ENCODE data around the gene LRRC23. TPM values are rescaled to one million over a fixed set of nuclear protein-coding genes. Genes with fewer than 3 reads are reported as not detected.

The LRRC23 gene
- total RNA-seq, 4 donors from 2014 or later, result 8.8 to 16.6 (median 13.6) TPM

DNA sequence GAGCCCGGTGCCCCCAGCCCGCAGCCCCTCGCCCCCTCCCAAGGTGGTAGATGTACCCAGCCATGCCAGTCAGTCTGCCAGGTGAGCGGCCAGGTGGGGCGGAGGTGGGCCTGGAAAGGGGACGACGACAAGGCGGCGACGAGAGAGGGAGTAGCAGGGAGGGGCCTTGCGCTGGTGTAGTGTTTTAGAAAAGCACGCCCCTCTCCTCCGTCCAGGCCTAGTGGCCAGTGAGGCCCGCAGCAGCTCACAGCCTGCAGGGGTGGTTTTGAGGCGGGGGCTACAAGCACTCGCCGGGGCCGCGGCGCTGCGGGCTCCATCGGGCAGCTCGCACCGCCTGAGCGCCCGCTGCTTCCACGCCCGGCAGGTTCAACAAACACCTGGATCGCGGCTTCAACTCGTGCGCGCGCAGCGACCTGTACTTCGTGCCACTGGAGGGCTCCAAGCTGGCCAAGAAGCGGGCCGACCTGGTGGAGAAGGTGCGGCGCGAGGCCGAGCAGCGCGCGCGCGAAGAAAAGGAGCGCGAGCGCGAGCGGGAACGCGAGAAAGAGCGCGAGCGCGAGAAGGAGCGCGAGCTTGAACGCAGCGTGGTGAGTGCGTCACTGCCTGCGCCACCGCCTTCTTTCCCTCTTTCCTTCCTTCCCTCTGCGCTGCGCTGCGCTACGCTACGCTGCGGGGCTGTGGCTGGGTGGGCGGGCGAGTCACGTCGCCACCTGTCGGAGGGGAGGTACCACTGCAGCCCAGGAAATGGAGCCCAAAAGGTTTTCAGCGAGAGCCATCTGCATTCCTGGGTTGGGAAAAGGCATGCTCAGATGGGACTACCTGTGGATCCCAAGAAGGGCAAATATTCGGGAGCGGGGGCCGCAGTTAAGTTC is 33.1 kb downstream of the LRRC23 start:
- peak overlapping the region; percentile 82 to 96 (median 91) for H3K27ac ChIP-seq
- peaks cover 0 to 71% of the 10 kb centered on the region in 2 donors for H3K36me3 ChIP-seq
- H3K9me3 ChIP-seq, result no peaks in the 10 kb centered on the region
- peaks cover 0 to 97% (median 37%) of the 10 kb centered on the region in 3 donors for H3K4me1 ChIP-seq
- ATAC-seq, result peak; percentile 93
- no peak for TF ChIP-seq EP300 (IDR thresholded peaks at IDR 0.05)
- TF ChIP-seq, protein P1, sequence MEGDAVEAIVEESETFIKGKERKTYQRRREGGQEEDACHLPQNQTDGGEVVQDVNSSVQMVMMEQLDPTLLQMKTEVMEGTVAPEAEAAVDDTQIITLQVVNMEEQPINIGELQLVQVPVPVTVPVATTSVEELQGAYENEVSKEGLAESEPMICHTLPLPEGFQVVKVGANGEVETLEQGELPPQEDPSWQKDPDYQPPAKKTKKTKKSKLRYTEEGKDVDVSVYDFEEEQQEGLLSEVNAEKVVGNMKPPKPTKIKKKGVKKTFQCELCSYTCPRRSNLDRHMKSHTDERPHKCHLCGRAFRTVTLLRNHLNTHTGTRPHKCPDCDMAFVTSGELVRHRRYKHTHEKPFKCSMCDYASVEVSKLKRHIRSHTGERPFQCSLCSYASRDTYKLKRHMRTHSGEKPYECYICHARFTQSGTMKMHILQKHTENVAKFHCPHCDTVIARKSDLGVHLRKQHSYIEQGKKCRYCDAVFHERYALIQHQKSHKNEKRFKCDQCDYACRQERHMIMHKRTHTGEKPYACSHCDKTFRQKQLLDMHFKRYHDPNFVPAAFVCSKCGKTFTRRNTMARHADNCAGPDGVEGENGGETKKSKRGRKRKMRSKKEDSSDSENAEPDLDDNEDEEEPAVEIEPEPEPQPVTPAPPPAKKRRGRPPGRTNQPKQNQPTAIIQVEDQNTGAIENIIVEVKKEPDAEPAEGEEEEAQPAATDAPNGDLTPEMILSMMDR (IDR thresholded peaks at IDR 0.05), result peak in 3 of 4 experiments; percentile 94 to 97 (median 97)
- TF ChIP-seq POLR2AphosphoS5 (IDR thresholded peaks at IDR 0.05), result peak; percentile 99
- TF ChIP-seq POLR2A (IDR thresholded peaks at IDR 0.05), result peak; percentile 70 to 76
- 0% methylated on average over 18 to 20 of the region's 80 CpGs for WGBS, 2 donors (ENCODE audit: low coverage in 1 of 2)
- H3K4me3 ChIP-seq, result peak overlapping the region; percentile 38 to 73
- H3K27me3 ChIP-seq, result no peaks in the 10 kb centered on the region

DNA sequence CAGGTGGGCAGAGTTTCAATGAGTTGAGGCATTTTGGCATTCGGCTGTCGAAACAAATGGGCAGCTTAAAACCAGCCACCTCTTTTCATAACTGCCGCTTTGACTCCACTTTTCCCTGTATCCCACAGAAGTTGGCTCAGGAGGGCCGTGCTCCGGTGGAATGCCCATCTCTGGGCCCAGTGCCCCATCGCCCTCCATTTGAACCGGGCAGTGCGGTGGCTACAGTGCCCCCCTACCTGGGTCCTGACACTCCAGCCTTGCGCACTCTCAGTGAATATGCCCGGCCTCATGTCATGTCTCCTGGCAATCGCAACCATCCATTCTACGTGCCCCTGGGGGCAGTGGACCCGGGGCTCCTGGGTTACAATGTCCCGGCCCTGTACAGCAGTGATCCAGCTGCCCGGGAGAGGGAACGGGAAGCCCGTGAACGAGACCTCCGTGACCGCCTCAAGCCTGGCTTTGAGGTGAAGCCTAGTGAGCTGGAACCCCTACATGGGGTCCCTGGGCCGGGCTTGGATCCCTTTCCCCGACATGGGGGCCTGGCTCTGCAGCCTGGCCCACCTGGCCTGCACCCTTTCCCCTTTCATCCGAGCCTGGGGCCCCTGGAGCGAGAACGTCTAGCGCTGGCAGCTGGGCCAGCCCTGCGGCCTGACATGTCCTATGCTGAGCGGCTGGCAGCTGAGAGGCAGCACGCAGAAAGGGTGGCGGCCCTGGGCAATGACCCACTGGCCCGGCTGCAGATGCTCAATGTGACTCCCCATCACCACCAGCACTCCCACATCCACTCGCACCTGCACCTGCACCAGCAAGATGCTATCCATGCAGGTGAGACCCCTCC is 34.0 kb downstream of the LRRC23 start:
- Histone ChIP-seq H3K4me1 (peaks cover 0 to 97% (median 39%) of the 10 kb centered on the region in 3 donors), H3K36me3 (peaks cover 0 to 67% of the 10 kb centered on the region in 2 donors), H3K9me3 (no peaks in the 10 kb centered on the region), H3K4me3 (peak overlapping the region in 1 of 2 donors; percentile 73), H3K27ac (peak overlapping the region in 3 of 4 donors; percentile 91 to 96 (median 91)), H3K27me3 (no peaks in the 10 kb centered on the region)
- WGBS, 2 donors (ENCODE audit: low coverage in 1 of 2), result 54 to 83% methylated on average over 1 to 5 of the region's 32 CpGs
- no peak for ATAC-seq
- peak; percentile 64 for TF ChIP-seq POLR2AphosphoS5 (IDR thresholded peaks at IDR 0.05)
- TF ChIP-seq POLR2A (IDR thresholded peaks at IDR 0.05), result no peak

DNA sequence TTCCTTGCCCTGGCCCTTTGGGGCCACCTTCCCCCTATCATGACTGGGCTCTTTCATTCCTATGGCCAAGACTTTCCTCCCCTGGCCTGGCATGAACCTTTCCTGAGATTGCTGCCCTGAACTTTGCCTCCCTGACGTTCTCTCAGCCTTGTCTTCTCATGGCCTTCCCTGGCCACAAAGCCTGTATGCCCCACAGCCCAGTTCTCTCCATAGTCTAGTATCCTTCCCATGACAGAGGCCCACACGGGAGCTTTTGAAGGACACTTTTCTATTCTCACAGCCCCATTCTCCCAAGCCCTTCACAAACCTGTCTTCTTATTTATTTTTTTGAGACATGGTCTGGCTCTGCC is 34.5 kb downstream of the LRRC23 start:
- H3K9me3 ChIP-seq, result no peaks in the 10 kb centered on the region
- no peak for ATAC-seq
- TF ChIP-seq, protein P1 (IDR thresholded peaks at IDR 0.05), result no peak
- TF ChIP-seq EP300 (IDR thresholded peaks at IDR 0.05) (no peak), POLR2A (IDR thresholded peaks at IDR 0.05) (no peak), POLR2AphosphoS5 (IDR thresholded peaks at IDR 0.05) (no peak)
- peaks cover 0 to 93% (median 33%) of the 10 kb centered on the region in 3 donors for H3K4me1 ChIP-seq
- peaks cover 0 to 61% of the 10 kb centered on the region in 2 donors for H3K36me3 ChIP-seq
- peak overlapping the region in 3 of 4 donors; percentile 91 to 96 (median 91) for H3K27ac ChIP-seq
- WGBS, 2 donors (ENCODE audit: low coverage in 1 of 2), result 51 to 83% methylated on average over 2 of the region's 2 CpGs
- H3K4me3 ChIP-seq, result no peak overlapping the region
- no peaks in the 10 kb centered on the region for H3K27me3 ChIP-seq

GRCh38 chr12:6941267-6941666 is 36.6 kb downstream of the LRRC23 start:
- 65 to 81% methylated on average over 5 to 6 of the region's 12 CpGs for WGBS, 2 donors (ENCODE audit: low coverage in 1 of 2)
- Histone ChIP-seq H3K27me3 (no peaks in the 10 kb centered on the region), H3K27ac (peak overlapping the region in 3 of 4 donors; percentile 7 to 96 (median 95)), H3K4me3 (no peak overlapping the region), H3K4me1 (peaks cover 0 to 90% (median 33%) of the 10 kb centered on the region in 3 donors), H3K36me3 (peaks cover 0 to 52% of the 10 kb centered on the region in 2 donors), H3K9me3 (no peaks in the 10 kb centered on the region)
- TF ChIP-seq, protein P1 (IDR thresholded peaks at IDR 0.05), result no peak
- TF ChIP-seq POLR2AphosphoS5 (IDR thresholded peaks at IDR 0.05) (no peak), POLR2A (IDR thresholded peaks at IDR 0.05) (no peak), EP300 (IDR thresholded peaks at IDR 0.05) (no peak)
- ATAC-seq, result no peak

- peaks cover 0 to 55% of the 10 kb centered on the region in 2 donors for H3K36me3 ChIP-seq
- 49% methylated on average over 4 of the region's 12 CpGs; no CpG with 5 or more reads in 1 of the 2 donors for WGBS, 2 donors (ENCODE audit: low coverage in 1 of 2)
- H3K27ac ChIP-seq, result peak overlapping the region in 2 of 4 donors; percentile 95 to 96
- H3K9me3 ChIP-seq, result no peaks in the 10 kb centered on the region
- no peak for ATAC-seq
- peaks cover 0 to 90% (median 36%) of the 10 kb centered on the region in 3 donors for H3K4me1 ChIP-seq
- TF ChIP-seq POLR2A (IDR thresholded peaks at IDR 0.05) (no peak), EP300 (IDR thresholded peaks at IDR 0.05) (no peak), POLR2AphosphoS5 (IDR thresholded peaks at IDR 0.05) (no peak)
- TF ChIP-seq, protein P1 (IDR thresholded peaks at IDR 0.05), result no peak
- H3K27me3 ChIP-seq, result no peaks in the 10 kb centered on the region
- H3K4me3 ChIP-seq, result no peak overlapping the region
Measured at GRCh38 chr12:6941782-6942181, 37.2 kb downstream of the LRRC23 start.
